Measurements from ENCODE around the gene CPEB3.

- TF ChIP-seq CTCF (IDR thresholded peaks at IDR 0.05) = no peak
- no peak for TF ChIP-seq POLR2A (IDR thresholded peaks at IDR 0.05)
Observed at GRCh38 chr10:92244796-92245195, 46.1 kb downstream of the CPEB3 start.
